B cell (primary cell): ENCODE results near the gene TBC1D2. TPM values are rescaled to one million over a fixed set of nuclear protein-coding genes. Genes with fewer than 3 reads are reported as not detected.

Source experiments
- ATAC-seq: fragments of 200-7000 bp; cut with Tn5 transposase; one replicate; pipeline ENCODE4 v1.10.0; 2021; ENCODE audit warnings: low read depth, mild to moderate bottlenecking, moderate number of reproducible peaks, moderate library complexity
- CTCF ChIA-PET: fragments of 350-600 bp; sonication (Branson Sonifier 250); formaldehyde crosslinking; loops from one replicate; lab custom pipeline; 2021; ENCODE audit warnings: antibody characterized with exemption, inconsistent platforms; lab: Charles Lee
- POLR2A ChIA-PET: fragments of 350-600 bp; sonication (Branson Sonifier 250); formaldehyde crosslinking; loops from one replicate; lab custom pipeline; 2021; ENCODE audit warnings: antibody characterized with exemption; lab: Charles Lee
- DNase-seq: peaks from one replicate; pipeline ENCODE4 v3.0.0; 2013
- H2AFZ ChIP-seq: 2 replicates; pipeline ENCODE4 v1.6.1; 2012; ENCODE audit warnings: mild to moderate bottlenecking, low read depth, low read length; ENCODE audit not compliant: insufficient read depth, poor library complexity, severe bottlenecking
- H3K27ac ChIP-seq, 2 donors: 1 replicate in 1 of 2; 2 replicates in 1 of 2; pipeline ENCODE4 v1.5.1; 2012 to 2013; ENCODE audit warnings: low read length in 2 of 2, mild to moderate bottlenecking in 2 of 2, moderate library complexity in 1 of 2
- H3K27me3 ChIP-seq, 4 experiments: fragments of 200-600 bp in 1 of 4; sonication (generic) in 1 of 4; replicated peaks in 1 of 4; 1 replicate in 2 of 4; 2 replicates in 2 of 4; pipeline versions ENCODE4 v1.6.1 to v1.7.0; 2013 to 2016; ENCODE audit warnings: low read length in 3 of 4, mild to moderate bottlenecking in 2 of 4, mixed read lengths in 1 of 4, moderate library complexity in 1 of 4; ENCODE audit not compliant: insufficient read depth in 4 of 4, control insufficient read depth in 3 of 4; ENCODE audit errors: control extremely low read depth in 1 of 4
- H3K36me3 ChIP-seq, 2 experiments: replicated peaks in 1 of 2; 1 replicate in 1 of 2; 2 replicates in 1 of 2; pipeline versions ENCODE4 v1.6.1 to v1.7.1; 2013; ENCODE audit warnings: low read length in 1 of 2; ENCODE audit not compliant: insufficient read depth in 2 of 2, control insufficient read depth in 1 of 2; ENCODE audit errors: control extremely low read depth in 1 of 2, extremely low read depth in 1 of 2
- H3K4me1 ChIP-seq, 2 donors: fragments of 200-600 bp in 1 of 2; sonication (generic) in 1 of 2; 1 replicate in 1 of 2; 2 replicates in 1 of 2; pipeline versions ENCODE4 v1.5.1 to v1.6.1; 2013 to 2017; ENCODE audit warnings: low read length in 2 of 2; ENCODE audit not compliant: control insufficient read depth in 2 of 2, insufficient read depth in 2 of 2
- H3K4me2 ChIP-seq: replicated peaks from 2 replicates; pipeline ENCODE3; 2012; ENCODE audit warnings: mild to moderate bottlenecking, low read depth, low read length; ENCODE audit not compliant: poor library complexity, severe bottlenecking
- H3K4me3 ChIP-seq, 5 experiments: fragments of 200-600 bp in 1 of 5; sonication (generic) in 1 of 5; 1 replicate in 3 of 5; 2 replicates in 2 of 5; pipeline versions ENCODE4 v1.5.1 to v1.7.0; 2011 to 2016; ENCODE audit warnings: low read length in 4 of 5, mild to moderate bottlenecking in 4 of 5, low read depth in 2 of 5, control low read depth in 1 of 5, moderate library complexity in 1 of 5; ENCODE audit not compliant: insufficient read depth in 1 of 5; ENCODE audit errors: control extremely low read depth in 1 of 5, extremely low read depth in 1 of 5
- H3K79me2 ChIP-seq: fragments of 200-600 bp; sonication (generic); one replicate; pipeline ENCODE4 v1.6.0; 2016; ENCODE audit warnings: low read length; ENCODE audit not compliant: control insufficient read depth, insufficient read depth
- H3K9ac ChIP-seq: fragments of 200-600 bp; sonication (generic); 2 replicates; pipeline ENCODE4 v1.6.1; 2017; ENCODE audit warnings: mild to moderate bottlenecking, low read length, moderate library complexity
- H3K9me3 ChIP-seq, 3 donors: one replicate each; pipeline versions ENCODE4 v1.6.1 to v1.7.1; 2013; ENCODE audit warnings: low read length in 2 of 3; ENCODE audit not compliant: control insufficient read depth in 2 of 3, insufficient read depth in 1 of 3; ENCODE audit errors: control extremely low read depth in 1 of 3
- H4K20me1 ChIP-seq: 2 replicates; pipeline ENCODE4 v1.6.0; 2012; ENCODE audit warnings: mild to moderate bottlenecking, low read length; ENCODE audit not compliant: insufficient read depth, control insufficient read depth, poor library complexity, severe bottlenecking
- H3K27ac Mint-ChIP-seq: one replicate; pipeline ENCODE4 v1.8.0; 2021; ENCODE audit warnings: mixed read lengths
- H3K27me3 Mint-ChIP-seq: one replicate; pipeline ENCODE4 v1.8.0; 2021; ENCODE audit warnings: mixed read lengths
- H3K4me1 Mint-ChIP-seq: one replicate; pipeline ENCODE4 v1.8.0; 2021; ENCODE audit warnings: mixed read lengths
- H3K4me3 Mint-ChIP-seq: one replicate; pipeline ENCODE4 v1.8.0; 2021; ENCODE audit warnings: mixed read lengths
- H3K9me3 Mint-ChIP-seq: one replicate; pipeline ENCODE4 v1.8.0; 2022; ENCODE audit warnings: mixed read lengths; ENCODE audit not compliant: insufficient read depth
- CTCF ChIP-seq: fragments of 200-600 bp; IDR thresholded peaks from one replicate; pipeline ENCODE4 v1.8.0; 2022; ENCODE audit warnings: antibody characterized with exemption, mild to moderate bottlenecking
- EZH2 ChIP-seq: IDR thresholded peaks from 2 replicates; pipeline ENCODE4 v1.6.1; 2012; ENCODE audit warnings: borderline replicate concordance, low read depth, mild to moderate bottlenecking, moderate library complexity, low read length; ENCODE audit not compliant: insufficient read depth, poor library complexity, severe bottlenecking
- WGBS: methylation state at CpG from one replicate; pipeline ENCODE4 v1.1.5; 2013; ENCODE audit warnings: missing lambda C conversion rate; ENCODE audit not compliant: insufficient coverage; 5-methylcytosine and 5-hydroxymethylcytosine counted together
- intact Hi-C: fragments of 100-400 bp; cut with micrococcal nuclease; formaldehyde crosslinking; loops from one replicate; pipeline ENCODE4 v1.10.0; 2022
- polyA plus RNA-seq: library from polyadenylated mRNA; depleted of rRNA; stranded (reverse); fragments of >200 nt; gene quantifications from 2 replicates; pipeline ENCODE4 v1.2.3, GENCODE V29; 2012
- total RNA-seq, 2 donors: library from RNA; stranded (reverse); fragments of 120-200 nt in 1 of 2; gene quantifications; 1 replicate in 1 of 2; 2 replicates in 1 of 2; pipeline versions ENCODE4 v1.2.3 to v1.2.4, GENCODE V29; 2013 to 2022

TBC1D2 gene
- total and polyA plus RNA-seq, 2 donors (not counting 1 experiment from before 2014, with no cell fraction given), result 5.0 to 5.3 TPM

DNA sequence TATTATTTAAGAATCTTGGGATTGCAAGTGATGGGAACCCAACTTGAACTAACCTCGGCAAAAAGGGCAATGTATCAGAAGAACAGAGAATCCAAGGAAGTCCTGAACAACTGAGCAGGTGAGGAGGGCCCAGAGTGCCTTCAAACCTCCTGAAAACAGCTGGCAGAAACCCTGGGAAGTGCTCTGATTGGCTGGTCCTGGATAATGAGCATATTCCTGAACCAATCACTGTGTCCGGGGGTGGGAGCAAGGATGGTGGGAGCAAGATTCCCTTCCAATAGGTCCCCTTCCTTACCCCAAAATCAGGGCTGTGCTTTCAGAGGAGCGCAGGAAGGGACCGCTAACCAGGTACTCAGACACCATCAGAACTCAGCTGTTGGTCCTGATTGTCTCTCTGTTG is 31.9 kb upstream of the TBC1D2 start:
- no peaks in the 10 kb centered on the region for H3K9me3 ChIP-seq
- H4K20me1 ChIP-seq, result no peaks in the 10 kb centered on the region
- H3K9ac ChIP-seq, result no peak overlapping the region
- H3K36me3 ChIP-seq, result no peaks in the 10 kb centered on the region
- POLR2A ChIA-PET, result no interaction called here
- TF ChIP-seq CTCF (no peak), EZH2 (no peak)
- Mint-ChIP-seq H3K9me3 (no peaks in the 10 kb centered on the region), H3K4me3 (no peak overlapping the region), H3K27me3 (peaks cover 6% of the 10 kb centered on the region), H3K27ac (no peak overlapping the region), H3K4me1 (no peaks in the 10 kb centered on the region)
- H3K27ac ChIP-seq, result no peak overlapping the region
- intact Hi-C loops, result no loop called here
- H3K79me2 ChIP-seq, result no peaks in the 10 kb centered on the region
- H3K4me3 ChIP-seq, result no peak overlapping the region
- no peak for DNase-seq
- H3K4me1 ChIP-seq, result no peaks in the 10 kb centered on the region
- CTCF ChIA-PET, result no interaction called here
- no peak for ATAC-seq
- H3K4me2 ChIP-seq, result no peak overlapping the region
- no peak overlapping the region for H2AFZ ChIP-seq
- 91% methylated on average over 4 of the region's 4 CpGs for WGBS
- peaks cover 0 to 11% (median 0%) of the 10 kb centered on the region in 4 experiments for H3K27me3 ChIP-seq

- no peak overlapping the region for H3K4me3 Mint-ChIP-seq
- H3K4me1 Mint-ChIP-seq, result no peaks in the 10 kb centered on the region
- Histone ChIP-seq H3K4me1 (no peaks in the 10 kb centered on the region), H3K27me3 (peaks cover 0 to 11% (median 0%) of the 10 kb centered on the region in 4 experiments), H3K4me2 (no peak overlapping the region), H3K4me3 (no peak overlapping the region), H3K79me2 (no peaks in the 10 kb centered on the region), H3K9me3 (no peaks in the 10 kb centered on the region), H3K27ac (no peak overlapping the region), H2AFZ (no peak overlapping the region), H3K36me3 (no peaks in the 10 kb centered on the region), H4K20me1 (no peaks in the 10 kb centered on the region), H3K9ac (no peak overlapping the region)
- no peak overlapping the region for H3K27ac Mint-ChIP-seq
- peaks cover 8% of the 10 kb centered on the region for H3K27me3 Mint-ChIP-seq
- intact Hi-C loops, result no loop called here
- no peak for TF ChIP-seq EZH2
- no peak for TF ChIP-seq CTCF
- DNase-seq (no peak), ATAC-seq (no peak)
- POLR2A ChIA-PET, result no interaction called here
- 81% methylated on average over 3 of the region's 4 CpGs for WGBS
- CTCF ChIA-PET, result no interaction called here
- H3K9me3 Mint-ChIP-seq, result no peaks in the 10 kb centered on the region
Observed at GRCh38 chr9:98285446-98285845, 30.0 kb upstream of the TBC1D2 start.
